ENCODE results near the gene RBM17.
"Not testable (repeated sequence)": the region's sequence is repeated elsewhere in the genome, so short reads cannot be mapped to it uniquely, and the experiment has no call there.

The RBM17 gene

DNA sequence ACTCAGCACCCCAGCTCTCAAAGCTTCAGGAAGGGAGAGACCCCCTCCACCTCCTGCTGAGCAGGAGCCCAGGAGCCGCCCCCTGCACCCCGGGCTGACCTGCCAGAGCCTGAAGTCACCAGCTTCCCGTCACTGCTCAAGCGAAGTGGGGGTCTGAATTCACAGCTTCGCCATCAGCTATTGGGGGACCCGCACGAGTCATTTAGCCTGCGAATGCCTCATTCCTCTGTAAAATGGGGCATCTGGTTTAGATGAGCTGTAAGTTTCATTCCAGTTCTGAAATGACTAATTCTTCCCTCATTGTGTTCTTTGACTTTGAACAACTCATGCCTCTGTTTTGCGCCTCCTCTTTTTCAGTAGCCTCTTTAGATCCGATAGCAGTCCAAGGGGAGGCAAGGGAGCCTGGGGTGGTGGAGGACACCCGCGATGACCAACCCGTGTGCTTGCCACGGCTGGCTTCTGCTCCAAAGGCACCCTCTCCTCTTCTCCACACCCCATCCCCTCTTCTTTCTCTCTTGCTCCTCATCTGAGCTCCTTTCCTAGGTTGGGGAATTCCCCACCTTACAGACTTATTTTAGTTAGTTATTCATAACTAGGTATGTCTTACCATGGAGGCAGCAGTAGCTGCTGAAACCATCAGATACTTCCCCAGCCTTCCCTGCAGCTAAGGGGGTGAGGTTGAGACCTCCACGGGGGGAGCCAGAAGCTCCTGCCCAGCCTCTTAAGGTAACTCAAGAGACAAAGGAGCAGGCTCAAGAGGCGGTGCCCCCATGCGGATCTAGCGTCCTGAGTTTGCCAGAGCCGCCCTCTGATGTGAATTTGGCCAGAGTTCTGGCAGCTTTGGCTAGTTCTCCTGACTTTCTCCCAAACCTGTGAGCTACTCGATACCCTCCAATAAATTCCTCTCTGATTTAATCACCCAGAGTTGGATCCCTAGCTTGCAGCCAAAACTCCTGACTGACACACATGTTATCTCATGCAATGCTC, 47.7 kb downstream of the RBM17 start:
- no peak for DNase-seq (ENCODE audit: low read depth)

DNA sequence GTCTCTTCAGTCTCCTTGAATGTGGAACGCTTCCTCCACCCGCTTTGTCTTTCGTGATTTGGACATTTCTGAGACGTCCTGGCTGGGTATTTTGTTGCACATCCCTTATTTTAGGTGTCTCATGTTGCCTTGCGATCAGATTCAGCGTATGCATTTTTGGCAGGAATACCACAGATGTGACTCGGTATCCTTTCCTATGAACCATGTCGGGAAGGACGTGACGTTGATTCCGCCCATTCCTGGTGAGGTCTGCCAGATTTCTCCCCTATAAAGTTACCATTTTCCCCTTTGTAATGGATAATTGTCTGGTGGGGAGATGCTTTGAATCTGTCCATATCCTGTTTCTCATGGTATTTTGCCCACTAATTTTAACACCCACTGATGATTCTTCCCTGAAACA, 49.6 kb downstream of the RBM17 start:
- no peak for DNase-seq (ENCODE audit: low read depth)

DNA sequence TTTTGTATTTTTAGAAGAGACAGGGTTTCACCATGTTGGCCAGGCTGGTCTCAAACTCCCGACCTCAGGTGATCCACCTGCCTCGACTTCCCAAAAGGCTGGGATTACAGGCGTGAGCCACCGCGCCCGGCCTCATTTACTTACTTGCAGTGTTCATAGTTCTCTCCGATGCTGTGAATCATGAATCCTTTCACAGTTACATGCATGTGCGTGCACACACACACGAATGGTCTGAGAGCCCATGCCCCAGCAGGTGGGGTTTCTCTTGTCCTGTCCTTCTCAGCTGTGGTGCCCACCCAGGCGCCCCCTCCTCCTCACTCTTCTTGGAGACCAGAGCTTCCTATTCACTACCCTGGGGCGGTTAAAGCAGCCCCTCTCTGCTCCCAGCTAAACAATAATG, 50.6 kb downstream of the RBM17 start:
- DNase-seq (ENCODE audit: low read depth): no peak

DNA sequence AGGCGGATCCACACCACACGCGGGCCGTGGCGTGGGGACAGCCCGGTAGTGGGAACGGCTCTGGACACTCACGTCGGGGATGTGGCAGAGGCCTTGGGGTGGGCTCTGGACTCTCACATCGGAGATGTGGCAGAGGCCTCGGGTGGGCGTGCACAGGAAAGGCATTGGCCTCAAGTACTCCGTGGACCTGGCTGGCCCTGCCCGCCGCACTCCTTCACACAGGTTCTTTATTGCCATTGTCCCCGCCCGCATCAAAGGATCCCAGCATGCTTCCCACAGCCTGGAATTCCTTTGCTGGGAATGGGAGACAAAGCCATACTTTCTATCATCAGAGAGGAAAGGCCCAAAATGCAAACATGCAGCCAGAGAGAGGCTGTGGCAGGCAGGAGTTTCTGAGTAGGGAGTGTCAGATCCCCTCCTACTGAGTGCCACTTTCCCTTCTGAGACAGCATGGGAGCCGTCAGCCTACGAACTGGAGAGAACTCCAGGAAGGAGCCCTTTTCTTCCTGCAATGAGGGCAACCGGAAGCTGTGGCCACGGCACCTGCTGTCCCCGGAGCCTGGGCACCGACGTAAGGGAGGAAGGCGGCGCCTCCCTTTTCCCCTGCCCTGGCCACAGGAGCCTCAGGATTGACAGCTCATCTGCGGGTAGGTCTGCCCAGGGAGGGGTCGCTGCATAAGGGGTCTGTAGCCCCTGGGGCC, 51.5 kb downstream of the RBM17 start:
- DNase-seq (ENCODE audit: low read depth): no peak

DNA sequence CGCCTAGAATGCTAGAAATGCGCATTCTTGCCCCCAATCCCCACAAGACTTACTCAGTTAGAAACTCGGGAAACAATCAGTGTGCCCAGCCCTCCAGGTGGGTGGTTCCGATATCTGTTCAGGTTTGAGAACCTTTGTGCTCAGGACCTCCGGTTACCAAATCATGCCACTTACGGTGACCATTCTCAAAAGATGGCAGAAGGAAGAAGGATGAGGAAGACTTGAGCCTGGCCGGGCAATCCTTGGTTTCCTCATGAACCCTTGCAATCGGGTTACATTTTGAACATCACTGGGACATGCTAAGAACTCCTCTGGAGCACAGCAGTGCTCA, 52.1 kb downstream of the RBM17 start:
- no peak for DNase-seq (ENCODE audit: low read depth)

DNA sequence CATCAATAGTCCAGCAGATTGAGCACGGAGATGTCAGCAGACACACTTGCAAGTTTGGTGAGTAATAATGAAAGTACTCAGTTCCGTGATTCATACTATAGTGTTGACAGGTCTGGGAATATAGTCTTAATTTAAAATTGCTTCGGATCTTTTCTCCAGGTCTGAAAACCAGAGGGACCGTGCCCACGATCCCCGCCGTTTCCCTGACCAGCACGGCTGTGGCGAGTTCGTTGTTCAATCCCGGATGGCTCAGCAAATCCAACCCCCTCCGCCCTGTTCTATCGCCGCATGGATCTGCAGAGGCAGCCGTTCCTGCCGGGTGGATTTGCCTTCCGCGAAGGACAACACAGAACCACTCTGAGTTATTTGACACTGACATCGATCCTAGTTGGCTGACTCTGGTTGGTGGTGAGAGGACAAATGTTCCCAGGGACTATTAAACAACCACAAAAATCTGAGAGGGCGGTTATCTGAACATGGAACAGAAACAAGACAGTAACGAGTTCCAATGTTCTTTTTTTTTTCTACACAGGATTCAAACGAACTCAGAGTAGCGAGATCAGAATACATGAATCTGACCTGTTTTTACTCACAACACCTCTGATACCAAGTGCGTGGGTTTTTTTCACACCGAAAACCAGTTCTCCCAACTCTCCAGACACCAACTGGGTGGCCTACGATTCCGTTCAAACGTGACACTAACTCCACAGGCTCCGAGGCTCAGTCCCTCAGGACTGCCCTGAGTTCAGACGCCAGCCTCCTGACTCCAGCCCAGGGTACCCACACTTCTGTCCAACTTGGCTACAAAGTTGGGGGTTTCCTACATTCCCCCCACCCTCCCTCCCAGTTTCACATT, 52.7 kb downstream of the RBM17 start:
- DNase-seq (ENCODE audit: low read depth): no peak

DNA sequence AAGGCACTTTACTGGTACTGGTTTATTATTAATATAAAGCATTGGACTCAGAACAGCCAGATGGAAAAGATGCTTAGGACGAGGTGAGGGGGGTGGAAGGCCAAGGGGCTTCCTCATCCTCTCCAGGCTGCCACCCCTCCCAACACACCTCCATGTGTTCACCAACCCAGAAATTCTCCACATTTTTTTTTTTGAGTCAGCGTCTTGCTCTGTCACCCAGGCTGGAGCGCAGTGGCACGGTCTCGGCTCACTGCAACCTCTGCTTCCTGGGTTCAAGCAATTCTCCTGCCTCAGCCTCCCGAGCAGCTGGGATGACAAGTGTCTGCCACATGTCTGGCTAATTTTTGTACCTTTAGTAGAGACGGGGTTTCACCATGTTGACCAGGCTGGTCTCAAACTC, 53.4 kb downstream of the RBM17 start:
- not testable (repeated sequence) for DNase-seq (ENCODE audit: low read depth)

DNA sequence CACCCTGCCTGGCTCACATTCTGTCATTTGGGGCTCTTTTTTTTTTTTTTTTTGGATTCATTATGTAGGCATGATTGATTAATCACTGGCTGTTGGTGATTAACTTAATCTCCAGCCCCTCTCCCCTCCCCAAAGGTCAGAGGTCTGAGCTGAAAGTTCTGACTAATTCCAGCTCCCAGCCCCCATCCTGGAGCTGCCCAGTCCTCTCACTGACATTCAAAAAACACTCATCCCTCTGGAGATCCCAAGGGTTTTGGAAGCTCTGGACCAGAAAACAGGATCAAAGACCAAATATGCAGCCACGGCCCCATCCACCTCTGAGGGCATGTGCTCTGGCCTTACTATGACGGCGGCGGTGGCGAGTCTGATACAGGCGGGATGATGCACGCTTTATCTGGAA, 53.8 kb downstream of the RBM17 start:
- no peak for DNase-seq (ENCODE audit: low read depth)

DNA sequence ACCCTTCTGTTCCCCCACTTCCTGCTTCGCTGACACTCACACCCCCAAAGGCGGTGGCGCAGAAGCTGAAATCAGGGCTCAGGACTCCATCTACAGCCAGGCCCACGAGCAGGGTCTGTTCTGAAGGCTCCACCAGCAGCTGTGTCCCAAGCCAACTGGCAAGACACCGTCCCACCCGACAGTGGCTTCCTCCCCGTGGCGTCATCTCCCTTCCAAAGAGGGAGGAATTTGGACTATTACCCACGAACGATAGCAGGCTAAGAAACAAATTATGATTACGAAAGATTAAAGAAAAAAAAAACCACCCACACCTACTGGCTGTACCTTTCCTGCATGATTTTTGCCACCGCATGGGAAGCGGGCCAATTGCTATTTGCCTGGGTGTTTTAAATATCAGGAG, 54.3 kb downstream of the RBM17 start:
- DNase-seq (ENCODE audit: low read depth): no peak

DNA sequence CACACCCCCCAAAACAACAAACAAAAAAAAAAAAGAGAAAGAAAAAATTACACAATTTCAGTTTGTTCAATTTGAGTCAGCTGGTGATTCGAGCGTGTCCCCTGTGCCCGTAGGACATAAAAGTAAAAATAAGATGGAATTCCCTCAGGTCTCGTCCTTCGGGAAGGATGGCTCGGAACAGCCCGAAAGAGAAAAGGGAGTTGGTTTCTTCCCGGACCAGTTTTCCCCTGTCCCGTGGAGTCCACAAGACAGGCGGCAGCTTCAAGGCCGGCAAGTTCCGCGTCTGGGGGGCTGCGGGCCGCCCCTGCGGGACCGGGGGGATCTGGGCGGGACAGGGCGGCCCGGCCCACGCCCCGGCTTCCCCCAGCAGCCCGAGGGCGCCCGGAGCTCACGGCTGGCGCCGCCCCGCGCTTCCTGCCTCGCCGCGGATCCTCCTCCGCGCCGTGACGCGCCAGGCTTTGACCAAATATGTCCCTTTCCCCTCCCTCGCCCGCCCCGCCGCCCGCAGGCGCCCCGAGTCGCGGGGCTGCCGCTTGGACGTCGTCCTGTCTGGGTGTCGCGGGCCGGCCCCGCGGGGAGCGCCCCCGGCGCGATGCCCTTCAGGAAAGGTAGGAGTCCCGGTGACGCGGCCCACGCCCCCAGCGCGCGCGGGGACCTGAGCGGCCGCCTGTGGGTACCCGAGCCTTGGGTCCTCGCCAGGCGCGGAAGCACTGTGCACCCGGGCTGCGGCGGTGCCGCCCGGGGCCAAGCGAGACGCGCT, 55.8 kb downstream of the RBM17 start:
- DNase-seq (ENCODE audit: low read depth): no peak

DNA sequence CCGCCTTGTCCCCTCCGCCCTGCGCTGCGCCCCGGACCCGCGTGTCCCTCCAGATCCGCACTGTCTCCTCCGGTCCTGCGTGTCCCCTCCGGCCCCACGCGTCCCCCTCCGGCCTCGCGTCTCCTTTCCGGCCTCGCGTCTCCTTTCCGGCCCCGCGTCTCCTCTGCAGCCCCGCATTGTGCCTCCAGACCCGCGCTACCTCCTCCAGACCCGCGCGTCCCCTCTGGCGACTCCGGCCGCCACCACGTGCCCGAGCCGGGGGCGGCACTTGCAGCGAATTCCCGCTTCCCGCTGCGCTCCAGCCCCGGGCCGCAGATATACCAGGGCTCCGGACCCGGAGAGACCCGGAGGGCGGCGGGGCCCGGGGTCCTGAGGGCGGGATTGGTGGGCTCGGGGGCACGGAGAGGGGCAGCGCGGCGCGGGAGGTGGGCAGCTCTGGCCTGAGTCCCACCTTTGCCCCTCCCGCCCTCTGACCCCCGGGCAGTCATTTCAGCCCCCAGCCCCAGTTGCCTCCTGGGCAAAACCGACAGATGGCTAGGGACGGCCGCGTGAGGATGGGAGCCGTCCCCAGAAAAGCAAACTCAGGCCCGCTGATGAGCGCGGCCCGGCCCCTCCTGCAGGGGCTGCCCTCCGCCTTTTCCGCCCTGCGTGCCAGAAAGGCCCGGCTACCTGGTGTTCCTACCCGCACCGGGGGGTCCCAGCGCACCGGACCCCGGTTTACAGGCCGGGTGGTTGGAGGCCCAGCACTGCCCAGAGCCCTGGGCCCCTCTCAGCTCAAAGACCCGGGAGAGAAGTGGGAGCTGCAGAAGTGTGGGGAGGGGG, 56.5 kb downstream of the RBM17 start:
- DNase-seq (ENCODE audit: low read depth): no peak

DNA sequence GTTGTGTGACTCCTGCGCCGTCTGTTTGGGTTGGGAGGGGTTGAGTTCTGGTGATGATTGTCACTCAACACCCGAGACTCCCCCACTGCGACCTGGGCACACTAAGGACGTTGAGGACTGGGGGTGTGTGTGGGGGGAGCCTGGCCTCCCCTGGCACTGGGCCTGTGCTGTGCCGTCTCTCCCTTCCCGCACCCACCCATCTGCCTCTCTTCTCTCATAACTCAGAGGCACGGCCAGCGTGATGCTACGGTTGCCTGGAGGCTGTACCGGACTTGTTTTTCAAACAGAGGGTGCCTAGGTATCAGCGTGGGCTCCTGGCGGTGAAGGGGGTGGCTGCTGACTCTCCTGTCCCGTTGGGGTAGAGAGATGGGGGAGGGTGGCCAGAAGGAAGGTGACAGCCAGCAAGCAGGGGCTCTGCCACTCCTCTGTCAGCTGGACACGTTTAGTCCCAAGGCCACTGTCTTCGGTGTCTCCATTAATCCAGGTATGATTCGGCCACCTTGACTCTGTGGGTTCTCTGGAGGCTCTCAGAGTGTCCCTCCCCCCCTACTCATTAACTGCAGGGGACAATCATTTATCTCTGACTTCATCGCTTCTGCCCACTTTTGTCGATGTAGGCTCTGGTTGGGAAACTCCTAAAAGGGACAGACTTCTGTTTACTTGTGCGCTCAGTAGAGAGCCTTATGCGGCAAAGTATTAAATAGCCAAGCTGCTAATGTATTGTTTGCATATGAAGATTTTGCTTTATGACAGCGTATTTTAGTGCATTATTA, 57.4 kb downstream of the RBM17 start:
- no peak for DNase-seq (ENCODE audit: low read depth)

DNA sequence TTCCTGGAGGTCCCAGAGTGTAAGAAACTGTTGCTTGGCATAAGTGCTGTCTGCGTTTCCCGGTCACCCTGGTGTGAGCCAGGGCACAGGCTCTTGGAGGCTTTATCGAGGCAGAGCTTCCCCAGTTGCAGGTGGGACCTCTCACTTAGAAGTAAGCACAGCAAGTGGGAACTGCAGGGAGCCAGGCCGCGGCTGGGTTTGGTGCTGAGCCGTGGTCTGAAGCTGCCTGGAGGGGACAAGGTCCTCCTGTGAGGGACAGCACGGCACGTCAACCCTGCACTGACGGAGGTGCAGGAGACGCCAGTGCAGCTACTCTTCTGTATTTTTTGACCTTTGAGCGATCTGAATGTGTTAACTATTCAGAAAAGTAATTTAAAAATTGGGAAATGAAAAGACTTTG, 58.1 kb downstream of the RBM17 start:
- no peak for DNase-seq (ENCODE audit: low read depth)

DNA sequence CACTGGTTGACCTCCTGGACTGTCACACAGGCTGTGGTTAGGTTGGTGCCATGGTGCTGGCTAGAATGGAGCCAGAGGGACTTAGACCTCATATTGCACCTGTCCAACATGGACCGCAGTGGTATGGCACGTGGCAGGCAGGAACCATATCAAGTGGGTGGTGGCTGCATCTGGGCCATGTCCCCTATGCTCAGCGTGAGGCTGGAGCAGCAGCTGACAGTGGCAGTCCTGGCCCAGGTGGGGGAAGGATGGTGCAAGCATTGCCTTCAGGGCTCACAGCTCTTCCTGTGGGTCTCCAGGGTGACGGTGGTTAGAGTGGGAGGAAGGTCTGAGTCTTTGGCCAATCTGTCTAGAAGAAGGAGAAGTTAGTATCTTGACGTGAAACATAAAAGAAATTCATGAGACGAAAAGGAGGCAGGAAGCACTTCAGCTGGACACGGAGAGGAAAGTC, 59.4 kb downstream of the RBM17 start:
- no peak for DNase-seq (ENCODE audit: low read depth)

DNA sequence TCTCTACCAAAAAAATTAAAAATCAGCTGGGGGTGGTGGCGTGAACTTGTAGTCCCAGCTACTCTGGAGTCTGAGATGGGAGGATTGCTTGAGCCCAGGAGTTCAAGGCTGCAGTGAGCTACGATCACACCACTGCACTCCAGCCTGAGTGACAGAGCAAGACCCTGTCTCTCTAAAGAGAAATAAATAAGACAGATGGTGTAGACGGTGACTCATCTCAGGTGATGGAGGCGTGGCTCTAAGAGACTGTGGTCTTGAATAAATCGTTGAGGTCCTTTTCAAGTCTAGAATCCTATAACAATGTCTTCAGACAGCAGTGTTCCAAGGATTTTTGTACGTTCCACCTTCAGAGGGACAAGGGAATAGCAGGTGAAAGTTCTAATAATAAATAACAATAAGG, 60.1 kb downstream of the RBM17 start:
- DNase-seq (ENCODE audit: low read depth): no peak

DNA sequence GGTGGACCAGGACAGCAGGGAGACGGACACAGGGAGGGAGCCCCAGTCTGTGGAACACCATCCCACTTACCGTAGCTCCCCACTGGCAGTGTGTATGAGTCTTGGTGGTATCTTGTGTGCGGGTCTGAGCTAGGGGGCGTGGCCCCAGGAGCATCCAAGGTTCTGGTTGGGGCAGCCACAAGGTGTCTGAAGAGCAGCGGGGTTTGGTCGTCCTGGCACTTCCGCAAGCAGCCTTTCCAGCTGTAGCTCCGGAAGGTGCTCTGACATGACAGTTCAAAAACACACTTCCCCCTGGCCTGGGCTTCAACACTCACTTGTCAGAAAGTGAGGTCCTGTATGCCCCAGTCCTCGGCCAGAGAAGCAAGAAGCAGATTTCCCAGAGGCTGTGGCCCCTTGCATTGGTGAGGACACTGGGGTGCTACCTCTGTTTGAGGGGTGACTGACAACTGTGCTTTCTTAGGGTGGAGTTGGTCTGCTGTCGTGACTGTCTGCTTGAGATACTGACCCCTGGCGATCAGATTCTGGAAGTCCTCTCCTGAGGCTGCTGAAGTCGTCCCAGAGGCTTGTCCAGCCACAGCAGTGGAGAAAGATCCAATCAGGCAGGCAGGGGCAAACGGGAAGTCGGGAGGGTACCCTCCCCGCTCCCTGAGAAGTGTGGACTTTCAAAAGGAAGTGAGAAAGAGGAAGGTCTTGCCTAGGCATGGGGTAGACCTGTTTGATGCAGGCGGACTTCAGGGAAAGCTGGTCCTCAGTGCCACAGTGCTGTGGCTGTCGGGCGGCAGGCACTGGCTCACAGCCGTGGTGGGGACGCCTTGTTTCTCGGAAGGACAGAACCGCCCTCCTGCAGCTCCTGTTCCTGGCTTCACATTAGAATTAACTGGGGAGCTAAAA, 62.5 kb downstream of the RBM17 start:
- DNase-seq (ENCODE audit: low read depth): no peak

DNA sequence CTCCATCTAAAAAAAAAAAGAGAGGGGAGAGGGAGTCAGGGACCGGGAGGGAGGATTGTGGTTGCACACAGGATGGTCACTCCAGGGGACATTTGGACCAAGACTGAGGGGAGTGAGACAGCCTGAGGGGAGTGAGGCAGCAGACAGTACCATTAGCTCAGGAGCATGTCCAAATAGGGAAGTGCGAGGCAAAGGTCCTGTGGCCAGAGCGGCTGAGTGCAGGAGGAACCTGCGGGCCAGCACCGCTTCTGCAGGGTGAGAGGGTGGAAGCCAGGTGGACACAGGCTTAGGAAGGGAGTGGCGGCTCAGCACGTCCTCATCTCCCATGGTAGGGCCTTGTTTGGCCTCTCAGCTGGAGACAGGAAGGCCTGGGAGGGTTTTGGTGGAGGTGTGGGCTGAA, 65.0 kb downstream of the RBM17 start:
- no peak for DNase-seq (ENCODE audit: low read depth)

DNA sequence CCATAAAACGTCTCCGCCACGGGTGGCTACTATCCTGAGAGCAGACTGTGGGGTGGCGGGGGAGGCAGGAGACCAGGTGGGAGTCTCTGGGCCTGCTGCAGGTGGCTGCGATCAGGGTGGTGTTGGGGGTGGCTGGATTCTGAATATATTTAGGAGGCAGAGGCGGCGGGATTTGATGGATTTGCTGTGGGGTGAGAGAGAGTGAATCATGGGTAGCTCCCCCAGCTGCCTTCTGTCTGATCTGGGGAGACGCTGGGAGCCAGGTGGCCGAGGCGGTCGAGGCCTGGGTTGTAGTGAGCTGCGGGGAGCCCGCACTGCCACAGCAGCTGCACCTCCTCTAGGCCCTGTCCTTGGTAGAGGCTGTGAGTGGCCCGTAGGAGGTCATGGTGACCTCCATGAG, 65.7 kb downstream of the RBM17 start:
- DNase-seq (ENCODE audit: low read depth): no peak

DNA sequence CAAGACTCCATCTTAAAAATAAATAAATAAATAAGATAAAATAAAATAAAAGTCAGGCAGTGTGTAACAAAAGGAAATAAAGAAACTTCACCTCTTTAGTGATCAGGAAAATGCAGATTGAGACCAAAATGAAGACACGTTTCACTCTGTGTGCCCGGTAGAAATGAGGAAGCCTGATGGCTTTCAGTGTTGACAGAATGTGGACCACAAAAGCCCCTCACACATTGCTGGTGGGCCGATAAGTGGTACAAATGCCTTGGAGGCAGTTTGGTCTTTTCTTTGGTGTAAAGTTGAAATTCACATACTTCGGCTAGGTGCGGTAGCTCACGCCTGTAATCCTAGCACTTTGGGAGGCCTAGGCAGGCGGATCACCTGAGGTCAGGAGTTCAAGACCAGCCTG, 69.4 kb downstream of the RBM17 start:
- DNase-seq (ENCODE audit: low read depth): no peak
